ENCODE data around the gene ETFA. TPM values are rescaled to one million over a fixed set of nuclear protein-coding genes. Genes with fewer than 3 reads are reported as not detected.
"Not testable (repeated sequence)": the region's sequence is repeated elsewhere in the genome, so short reads cannot be mapped to it uniquely, and the experiment has no call there.

ETFA gene
- total RNA-seq, 4 donors from 2014 or later, result 90.9 to 233 (median 99.9) TPM

DNA sequence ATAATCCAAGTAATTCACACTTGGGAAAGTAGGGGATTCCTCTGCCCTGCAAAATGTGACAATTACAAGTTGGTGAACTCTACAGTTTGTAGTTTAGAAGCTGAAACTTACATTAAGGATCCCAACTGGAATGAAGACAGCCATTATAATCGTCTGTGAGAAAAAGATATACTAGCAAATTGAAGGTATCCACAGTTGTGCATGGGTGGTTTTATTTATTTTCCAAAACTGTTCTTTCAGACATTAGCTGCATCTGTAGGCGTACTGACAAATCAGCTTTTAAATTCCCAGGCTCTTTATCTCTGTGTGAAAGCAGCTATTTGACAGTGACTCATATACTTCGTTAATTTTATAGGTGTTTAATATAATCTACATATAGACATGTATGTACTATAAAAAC, 12.8 kb upstream of the ETFA start:
- H3K9me3 ChIP-seq, result no peaks in the 10 kb centered on the region
- no peak for TF ChIP-seq POLR2A (IDR thresholded peaks at IDR 0.05)
- TF ChIP-seq, protein P1, sequence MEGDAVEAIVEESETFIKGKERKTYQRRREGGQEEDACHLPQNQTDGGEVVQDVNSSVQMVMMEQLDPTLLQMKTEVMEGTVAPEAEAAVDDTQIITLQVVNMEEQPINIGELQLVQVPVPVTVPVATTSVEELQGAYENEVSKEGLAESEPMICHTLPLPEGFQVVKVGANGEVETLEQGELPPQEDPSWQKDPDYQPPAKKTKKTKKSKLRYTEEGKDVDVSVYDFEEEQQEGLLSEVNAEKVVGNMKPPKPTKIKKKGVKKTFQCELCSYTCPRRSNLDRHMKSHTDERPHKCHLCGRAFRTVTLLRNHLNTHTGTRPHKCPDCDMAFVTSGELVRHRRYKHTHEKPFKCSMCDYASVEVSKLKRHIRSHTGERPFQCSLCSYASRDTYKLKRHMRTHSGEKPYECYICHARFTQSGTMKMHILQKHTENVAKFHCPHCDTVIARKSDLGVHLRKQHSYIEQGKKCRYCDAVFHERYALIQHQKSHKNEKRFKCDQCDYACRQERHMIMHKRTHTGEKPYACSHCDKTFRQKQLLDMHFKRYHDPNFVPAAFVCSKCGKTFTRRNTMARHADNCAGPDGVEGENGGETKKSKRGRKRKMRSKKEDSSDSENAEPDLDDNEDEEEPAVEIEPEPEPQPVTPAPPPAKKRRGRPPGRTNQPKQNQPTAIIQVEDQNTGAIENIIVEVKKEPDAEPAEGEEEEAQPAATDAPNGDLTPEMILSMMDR (IDR thresholded peaks at IDR 0.05), result no peak
- H3K4me3 ChIP-seq, result no peak overlapping the region
- intact Hi-C loops (cut with DNase I; ENCODE audit: low total_unique reads), result no loop called here
- no peaks in the 10 kb centered on the region for H3K4me1 ChIP-seq
- no peaks in the 10 kb centered on the region for H3K36me3 ChIP-seq
- no peak for DNase-seq
- H3K27me3 ChIP-seq, result peaks cover 0 to 6% of the 10 kb centered on the region in 2 donors
- no peak overlapping the region for H3K27ac ChIP-seq

DNA sequence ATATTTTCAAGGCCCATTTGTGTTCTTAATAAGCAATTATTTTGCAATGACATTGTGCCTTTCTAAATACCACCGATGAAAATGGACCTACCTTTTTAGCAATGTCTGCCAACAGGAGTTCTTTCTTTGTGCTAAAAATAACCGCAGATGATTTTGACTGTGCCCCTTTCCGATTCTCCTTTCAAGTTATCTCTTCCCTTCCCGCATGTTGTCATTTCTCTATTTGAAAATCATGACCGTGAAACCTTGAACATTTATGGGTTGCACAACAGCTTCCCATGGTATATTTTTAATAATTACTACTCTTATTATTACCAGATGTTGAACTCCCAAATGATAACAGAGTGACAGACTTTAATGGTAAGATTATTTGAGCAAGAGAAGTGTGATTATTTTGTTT, 10.3 kb upstream of the ETFA start:
- Histone ChIP-seq H3K4me1 (no peaks in the 10 kb centered on the region), H3K27ac (no peak overlapping the region), H3K4me3 (no peak overlapping the region), H3K9me3 (no peaks in the 10 kb centered on the region), H3K27me3 (peaks cover 0 to 6% of the 10 kb centered on the region in 2 donors), H3K36me3 (no peaks in the 10 kb centered on the region)
- intact Hi-C loops (cut with DNase I; ENCODE audit: low total_unique reads), result no loop called here
- no peak for DNase-seq
- TF ChIP-seq, protein P1 (IDR thresholded peaks at IDR 0.05), result no peak
- TF ChIP-seq POLR2A (IDR thresholded peaks at IDR 0.05), result no peak

DNA sequence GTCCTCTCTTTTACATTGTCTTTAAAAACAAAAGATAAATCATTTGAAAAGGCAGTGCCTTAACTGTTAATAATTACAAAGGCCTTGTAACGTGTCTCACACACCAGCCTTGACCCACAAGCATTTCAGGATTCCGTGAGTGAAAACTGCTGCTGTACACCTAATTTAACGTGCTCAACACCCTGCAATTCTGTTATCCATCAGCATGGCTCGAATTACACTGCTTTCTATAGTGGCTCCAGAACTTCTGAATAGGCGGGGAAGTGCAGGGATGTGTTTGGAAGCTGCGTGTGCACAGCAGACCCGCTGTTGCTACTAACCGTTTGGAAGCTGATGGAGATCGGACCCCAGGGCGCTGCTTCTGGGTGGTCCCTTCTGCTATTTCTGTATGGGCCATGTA, 9.9 kb upstream of the ETFA start:
- Histone ChIP-seq H3K4me3 (no peak overlapping the region), H3K27ac (no peak overlapping the region), H3K36me3 (no peaks in the 10 kb centered on the region), H3K4me1 (no peaks in the 10 kb centered on the region), H3K27me3 (peaks cover 0 to 6% of the 10 kb centered on the region in 2 donors), H3K9me3 (no peaks in the 10 kb centered on the region)
- intact Hi-C loops (cut with DNase I; ENCODE audit: low total_unique reads), result no loop called here
- no peak for DNase-seq
- TF ChIP-seq POLR2A (IDR thresholded peaks at IDR 0.05), result no peak
- TF ChIP-seq, protein P1 (IDR thresholded peaks at IDR 0.05), result no peak

DNA sequence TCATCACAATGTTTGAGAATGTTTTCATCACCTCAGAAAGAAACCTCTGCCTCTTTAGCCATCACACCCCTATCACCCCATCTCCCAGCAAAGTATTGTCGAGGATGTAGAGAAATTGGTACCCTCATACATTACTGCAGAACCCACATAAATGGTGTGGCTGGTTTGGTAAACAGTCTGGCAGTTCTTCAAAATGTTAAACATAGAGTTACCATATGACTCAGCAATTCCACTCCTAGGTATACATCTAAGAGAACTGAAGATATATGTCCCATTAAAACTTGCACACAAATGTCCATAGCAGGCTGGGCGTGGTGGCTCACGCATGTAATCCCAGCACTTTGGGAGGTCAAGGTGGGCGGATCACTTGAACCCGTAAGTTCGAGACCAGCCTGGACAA, 8.7 kb upstream of the ETFA start:
- intact Hi-C loops (cut with DNase I; ENCODE audit: low total_unique reads), result no loop called here

DNA sequence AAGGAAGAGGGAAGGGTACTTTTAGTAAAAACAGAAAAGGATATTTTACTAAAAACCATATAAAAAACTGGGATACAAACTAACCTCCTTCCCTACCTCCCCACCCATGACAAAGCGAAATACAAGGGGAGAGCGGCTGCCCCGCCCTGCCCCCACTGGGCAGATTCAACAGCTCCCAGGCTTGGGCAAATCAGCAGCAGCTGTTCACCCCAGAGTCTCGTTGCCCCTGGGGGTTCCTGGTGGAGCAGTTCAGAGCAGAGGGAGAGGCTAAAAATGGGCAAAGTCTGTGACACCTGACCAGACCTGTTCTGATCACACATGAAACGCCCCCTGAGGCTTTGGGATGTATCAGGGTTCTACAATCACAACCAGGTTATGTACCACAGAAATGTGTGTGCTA, 2.5 kb upstream of the ETFA start:
- TF ChIP-seq, protein P1 (IDR thresholded peaks at IDR 0.05), result no peak
- Histone ChIP-seq H3K36me3 (no peaks in the 10 kb centered on the region), H3K4me3 (no peak overlapping the region), H3K9me3 (no peaks in the 10 kb centered on the region), H3K27me3 (no peaks in the 10 kb centered on the region), H3K27ac (no peak overlapping the region), H3K4me1 (no peaks in the 10 kb centered on the region)
- DNase-seq, result no peak
- intact Hi-C loops (cut with DNase I; ENCODE audit: low total_unique reads), result no loop called here

More for the DNA sequence above, 8.7 kb upstream of the ETFA start:
- H3K9me3 ChIP-seq, result no peaks in the 10 kb centered on the region
- H3K27ac ChIP-seq, result no peak overlapping the region
- no peak for DNase-seq
- H3K27me3 ChIP-seq, result peaks cover 0 to 6% of the 10 kb centered on the region in 2 donors
- H3K4me3 ChIP-seq, result no peak overlapping the region
- H3K4me1 ChIP-seq, result no peaks in the 10 kb centered on the region
- no peak for TF ChIP-seq POLR2A (IDR thresholded peaks at IDR 0.05)
- TF ChIP-seq, protein P1 (IDR thresholded peaks at IDR 0.05), result no peak
- H3K36me3 ChIP-seq, result no peaks in the 10 kb centered on the region

DNA sequence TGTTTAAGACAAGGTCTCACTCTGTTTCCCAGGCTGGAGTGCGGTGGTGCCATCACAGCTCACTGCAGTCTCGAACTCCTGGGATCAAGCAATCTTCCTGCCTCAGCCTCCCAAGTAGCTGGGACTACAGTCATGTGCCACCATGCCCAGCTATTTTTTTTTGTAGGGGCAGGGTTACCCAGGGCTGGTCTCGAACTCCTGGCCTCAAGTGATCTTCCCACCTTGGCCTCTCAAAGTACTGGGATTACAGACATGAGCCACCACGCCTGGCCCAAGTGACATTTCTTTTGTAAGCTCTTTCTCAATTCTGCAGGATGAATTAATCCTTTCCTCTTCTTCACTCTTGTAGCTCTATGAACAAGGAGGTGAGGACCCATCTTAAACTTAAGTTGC, 1.9 kb upstream of the ETFA start:
- H3K27ac ChIP-seq; H3K36me3 ChIP-seq; DNase-seq; H3K4me3 ChIP-seq; H3K9me3 ChIP-seq; H3K4me1 ChIP-seq; H3K27me3 ChIP-seq; intact Hi-C loops (cut with DNase I; ENCODE audit: low total_unique reads): not testable (repeated sequence)

Measured in uterus (tissue), 4 donors.